ENCODE measurements around the gene MSH3. TPM values are rescaled to one million over a fixed set of nuclear protein-coding genes. Genes with fewer than 3 reads are reported as not detected.
A peak's percentile ranks its signal among the peaks of the same experiment; 100 is the strongest.

Gene MSH3
- total and polyA plus RNA-seq, 2 donors: 4.8 to 13.3 TPM

GRCh38 chr5:80696450-80696849 is 42.0 kb downstream of the MSH3 start:
- WGBS: 93% methylated on average over 3 of the region's 3 CpGs
- Histone ChIP-seq H3K4me1 (ENCODE audit: control insufficient read depth in 2 of 2, insufficient read depth in 2 of 2, low read length in 2 of 2) (no peaks in the 10 kb centered on the region), H3K27me3 (ENCODE audit: control insufficient read depth in 2 of 2, insufficient read depth in 1 of 2, low read length in 1 of 2) (no peaks in the 10 kb centered on the region), H3K36me3 (ENCODE audit: control insufficient read depth in 2 of 2, insufficient read depth in 2 of 2, low read length in 1 of 2) (peaks cover 0 to 4% of the 10 kb centered on the region in 2 donors), H3K27ac (ENCODE audit: low read depth in 1 of 2, low read length in 1 of 2) (no peak overlapping the region), H3K9me3 (ENCODE audit: control insufficient read depth in 2 of 2, insufficient read depth in 1 of 2, low read length in 1 of 2) (no peaks in the 10 kb centered on the region), H3K4me3 (ENCODE audit: low read length in 2 of 2) (no peak overlapping the region)
- no peak for DNase-seq (ENCODE audit: low read depth in 6 of 9, low spot score in 9 of 9)

- H3K4me1 ChIP-seq (ENCODE audit: control insufficient read depth in 2 of 2, insufficient read depth in 2 of 2, low read length in 2 of 2): no peaks in the 10 kb centered on the region
- H3K9me3 ChIP-seq (ENCODE audit: control insufficient read depth in 2 of 2, insufficient read depth in 1 of 2, low read length in 1 of 2): no peaks in the 10 kb centered on the region
- WGBS: 94% methylated on average over 3 of the region's 3 CpGs
- H3K4me3 ChIP-seq (ENCODE audit: low read length in 2 of 2): no peak overlapping the region
- DNase-seq (ENCODE audit: low read depth in 6 of 9, low spot score in 9 of 9): no peak
- H3K36me3 ChIP-seq (ENCODE audit: control insufficient read depth in 2 of 2, insufficient read depth in 2 of 2, low read length in 1 of 2): peaks cover 0 to 4% of the 10 kb centered on the region in 2 donors
- no peak overlapping the region for H3K27ac ChIP-seq (ENCODE audit: low read depth in 1 of 2, low read length in 1 of 2)
- H3K27me3 ChIP-seq (ENCODE audit: control insufficient read depth in 2 of 2, insufficient read depth in 1 of 2, low read length in 1 of 2): no peaks in the 10 kb centered on the region
Measured at GRCh38 chr5:80697100-80697499, 42.6 kb downstream of the MSH3 start.

GRCh38 chr5:80698369-80698768 is 43.9 kb downstream of the MSH3 start:
- peaks cover 0 to 4% of the 10 kb centered on the region in 2 donors for H3K36me3 ChIP-seq (ENCODE audit: control insufficient read depth in 2 of 2, insufficient read depth in 2 of 2, low read length in 1 of 2)
- H3K27ac ChIP-seq (ENCODE audit: low read depth in 1 of 2, low read length in 1 of 2): no peak overlapping the region
- no peaks in the 10 kb centered on the region for H3K27me3 ChIP-seq (ENCODE audit: control insufficient read depth in 2 of 2, insufficient read depth in 1 of 2, low read length in 1 of 2)
- 78% methylated on average over 5 of the region's 5 CpGs for WGBS
- no peaks in the 10 kb centered on the region for H3K9me3 ChIP-seq (ENCODE audit: control insufficient read depth in 2 of 2, insufficient read depth in 1 of 2, low read length in 1 of 2)
- DNase-seq (ENCODE audit: low read depth in 6 of 9, low spot score in 9 of 9): no peak
- no peaks in the 10 kb centered on the region for H3K4me1 ChIP-seq (ENCODE audit: control insufficient read depth in 2 of 2, insufficient read depth in 2 of 2, low read length in 2 of 2)
- no peak overlapping the region for H3K4me3 ChIP-seq (ENCODE audit: low read length in 2 of 2)

- Histone ChIP-seq H3K4me1 (ENCODE audit: control insufficient read depth in 2 of 2, insufficient read depth in 2 of 2, low read length in 2 of 2) (peaks cover 6 to 8% of the 10 kb centered on the region in 2 donors), H3K9me3 (ENCODE audit: control insufficient read depth in 2 of 2, insufficient read depth in 1 of 2, low read length in 1 of 2) (no peaks in the 10 kb centered on the region), H3K4me3 (ENCODE audit: low read length in 2 of 2) (no peak overlapping the region), H3K36me3 (ENCODE audit: control insufficient read depth in 2 of 2, insufficient read depth in 2 of 2, low read length in 1 of 2) (peaks cover 0 to 4% of the 10 kb centered on the region in 2 donors), H3K27ac (ENCODE audit: low read depth in 1 of 2, low read length in 1 of 2) (no peak overlapping the region), H3K27me3 (ENCODE audit: control insufficient read depth in 2 of 2, insufficient read depth in 1 of 2, low read length in 1 of 2) (no peaks in the 10 kb centered on the region)
- no peak for DNase-seq (ENCODE audit: low read depth in 6 of 9, low spot score in 9 of 9)
- 89% methylated on average over 1 of the region's 1 CpG for WGBS
Measured at GRCh38 chr5:80701597-80701996, 47.1 kb downstream of the MSH3 start.

- Histone ChIP-seq H3K36me3 (ENCODE audit: control insufficient read depth in 2 of 2, insufficient read depth in 2 of 2, low read length in 1 of 2) (peaks cover 0 to 2% of the 10 kb centered on the region in 2 donors), H3K4me3 (ENCODE audit: low read length in 2 of 2) (no peak overlapping the region), H3K27ac (ENCODE audit: low read depth in 1 of 2, low read length in 1 of 2) (no peak overlapping the region), H3K9me3 (ENCODE audit: control insufficient read depth in 2 of 2, insufficient read depth in 1 of 2, low read length in 1 of 2) (no peaks in the 10 kb centered on the region), H3K4me1 (ENCODE audit: control insufficient read depth in 2 of 2, insufficient read depth in 2 of 2, low read length in 2 of 2) (peaks cover 6 to 8% of the 10 kb centered on the region in 2 donors), H3K27me3 (ENCODE audit: control insufficient read depth in 2 of 2, insufficient read depth in 1 of 2, low read length in 1 of 2) (no peaks in the 10 kb centered on the region)
- no peak for DNase-seq (ENCODE audit: low read depth in 6 of 9, low spot score in 9 of 9)
Measured at GRCh38 chr5:80703291-80703690, 48.8 kb downstream of the MSH3 start.

- DNase-seq (ENCODE audit: low read depth in 6 of 9, low spot score in 9 of 9): no peak
- no peak overlapping the region for H3K27ac ChIP-seq (ENCODE audit: low read depth in 1 of 2, low read length in 1 of 2)
- 60% methylated on average over 5 of the region's 5 CpGs for WGBS
- no peaks in the 10 kb centered on the region for H3K27me3 ChIP-seq (ENCODE audit: control insufficient read depth in 2 of 2, insufficient read depth in 1 of 2, low read length in 1 of 2)
- H3K9me3 ChIP-seq (ENCODE audit: control insufficient read depth in 2 of 2, insufficient read depth in 1 of 2, low read length in 1 of 2): no peaks in the 10 kb centered on the region
- H3K4me3 ChIP-seq (ENCODE audit: low read length in 2 of 2): no peak overlapping the region
- peaks cover 2 to 3% of the 10 kb centered on the region in 2 donors for H3K36me3 ChIP-seq (ENCODE audit: control insufficient read depth in 2 of 2, insufficient read depth in 2 of 2, low read length in 1 of 2)
- peaks cover 6 to 8% of the 10 kb centered on the region in 2 donors for H3K4me1 ChIP-seq (ENCODE audit: control insufficient read depth in 2 of 2, insufficient read depth in 2 of 2, low read length in 2 of 2)
Measured at GRCh38 chr5:80703747-80704146, 49.3 kb downstream of the MSH3 start.

GRCh38 chr5:80704221-80704620 is 49.8 kb downstream of the MSH3 start:
- 100% methylated on average over 1 of the region's 1 CpG for WGBS

GRCh38 chr5:80705216-80705769 is 50.8 kb downstream of the MSH3 start:
- peaks cover 2 to 5% of the 10 kb centered on the region in 2 donors for H3K36me3 ChIP-seq (ENCODE audit: control insufficient read depth in 2 of 2, insufficient read depth in 2 of 2, low read length in 1 of 2)
- no peak for DNase-seq (ENCODE audit: low read depth in 6 of 9, low spot score in 9 of 9)

More at GRCh38 chr5:80704221-80704620, 49.8 kb downstream of the MSH3 start:
- Histone ChIP-seq H3K4me1 (ENCODE audit: control insufficient read depth in 2 of 2, insufficient read depth in 2 of 2, low read length in 2 of 2) (peaks cover 6 to 8% of the 10 kb centered on the region in 2 donors), H3K27ac (ENCODE audit: low read depth in 1 of 2, low read length in 1 of 2) (no peak overlapping the region), H3K4me3 (ENCODE audit: low read length in 2 of 2) (no peak overlapping the region), H3K9me3 (ENCODE audit: control insufficient read depth in 2 of 2, insufficient read depth in 1 of 2, low read length in 1 of 2) (no peaks in the 10 kb centered on the region), H3K36me3 (ENCODE audit: control insufficient read depth in 2 of 2, insufficient read depth in 2 of 2, low read length in 1 of 2) (peaks cover 2 to 5% of the 10 kb centered on the region in 2 donors), H3K27me3 (ENCODE audit: control insufficient read depth in 2 of 2, insufficient read depth in 1 of 2, low read length in 1 of 2) (no peaks in the 10 kb centered on the region)
- peak in 7 of 9 donors; percentile 6 to 63 (median 23) for DNase-seq (ENCODE audit: low read depth in 6 of 9, low spot score in 9 of 9)

GRCh38 chr5:80705801-80706200 is 51.3 kb downstream of the MSH3 start:
- Histone ChIP-seq H3K27me3 (ENCODE audit: control insufficient read depth in 2 of 2, insufficient read depth in 1 of 2, low read length in 1 of 2) (no peaks in the 10 kb centered on the region), H3K9me3 (ENCODE audit: control insufficient read depth in 2 of 2, insufficient read depth in 1 of 2, low read length in 1 of 2) (no peaks in the 10 kb centered on the region), H3K4me1 (ENCODE audit: control insufficient read depth in 2 of 2, insufficient read depth in 2 of 2, low read length in 2 of 2) (peaks cover 6 to 8% of the 10 kb centered on the region in 2 donors), H3K27ac (ENCODE audit: low read depth in 1 of 2, low read length in 1 of 2) (no peak overlapping the region), H3K4me3 (ENCODE audit: low read length in 2 of 2) (no peak overlapping the region), H3K36me3 (ENCODE audit: control insufficient read depth in 2 of 2, insufficient read depth in 2 of 2, low read length in 1 of 2) (peaks cover 2 to 5% of the 10 kb centered on the region in 2 donors)
- DNase-seq (ENCODE audit: low read depth in 6 of 9, low spot score in 9 of 9): no peak
- whole genome bisulfite sequencing: 98% methylated on average over 4 of the region's 4 CpGs

More at GRCh38 chr5:80705216-80705769, 50.8 kb downstream of the MSH3 start:
- no peaks in the 10 kb centered on the region for H3K9me3 ChIP-seq (ENCODE audit: control insufficient read depth in 2 of 2, insufficient read depth in 1 of 2, low read length in 1 of 2)
- H3K27ac ChIP-seq (ENCODE audit: low read depth in 1 of 2, low read length in 1 of 2): no peak overlapping the region
- H3K27me3 ChIP-seq (ENCODE audit: control insufficient read depth in 2 of 2, insufficient read depth in 1 of 2, low read length in 1 of 2): no peaks in the 10 kb centered on the region
- H3K4me3 ChIP-seq (ENCODE audit: low read length in 2 of 2): no peak overlapping the region
- WGBS: 98% methylated on average over 6 of the region's 6 CpGs
- H3K4me1 ChIP-seq (ENCODE audit: control insufficient read depth in 2 of 2, insufficient read depth in 2 of 2, low read length in 2 of 2): peaks cover 6 to 8% of the 10 kb centered on the region in 2 donors

Measured in thymus (tissue), 11 donors.